GM19468 (cell line): ENCODE measurements around the gene CNTNAP3.
"Not testable (repeated sequence)": the region's sequence is repeated elsewhere in the genome, so short reads cannot be mapped to it uniquely, and the experiment has no call there.

Experiments used
- ATAC-seq: cut with Tn5 transposase; IDR thresholded peaks from one replicate; pipeline ENCODE4 v1.9.1; 2021; ENCODE audit warnings: mild to moderate bottlenecking, moderate library complexity, moderate number of reproducible peaks; ENCODE audit not compliant: unreplicated experiment; ENCODE audit errors: extremely low read depth

The CNTNAP3 gene

GRCh38 chr9:39287980-39288379 is at the start of gene CNTNAP3:
Gene CNTNAP3, minus strand, starts transcription at chr9:39288167. Its CDS starts 103 bp downstream, at chr9:39288064.
- not testable (repeated sequence) for ATAC-seq

- not testable (repeated sequence) for ATAC-seq
Observed at GRCh38 chr9:39279995-39280394, 8.0 kb downstream of the CNTNAP3 start.

- ATAC-seq: not testable (repeated sequence)
Observed at GRCh38 chr9:39242513-39242912, 45.5 kb downstream of the CNTNAP3 start.

DNA sequence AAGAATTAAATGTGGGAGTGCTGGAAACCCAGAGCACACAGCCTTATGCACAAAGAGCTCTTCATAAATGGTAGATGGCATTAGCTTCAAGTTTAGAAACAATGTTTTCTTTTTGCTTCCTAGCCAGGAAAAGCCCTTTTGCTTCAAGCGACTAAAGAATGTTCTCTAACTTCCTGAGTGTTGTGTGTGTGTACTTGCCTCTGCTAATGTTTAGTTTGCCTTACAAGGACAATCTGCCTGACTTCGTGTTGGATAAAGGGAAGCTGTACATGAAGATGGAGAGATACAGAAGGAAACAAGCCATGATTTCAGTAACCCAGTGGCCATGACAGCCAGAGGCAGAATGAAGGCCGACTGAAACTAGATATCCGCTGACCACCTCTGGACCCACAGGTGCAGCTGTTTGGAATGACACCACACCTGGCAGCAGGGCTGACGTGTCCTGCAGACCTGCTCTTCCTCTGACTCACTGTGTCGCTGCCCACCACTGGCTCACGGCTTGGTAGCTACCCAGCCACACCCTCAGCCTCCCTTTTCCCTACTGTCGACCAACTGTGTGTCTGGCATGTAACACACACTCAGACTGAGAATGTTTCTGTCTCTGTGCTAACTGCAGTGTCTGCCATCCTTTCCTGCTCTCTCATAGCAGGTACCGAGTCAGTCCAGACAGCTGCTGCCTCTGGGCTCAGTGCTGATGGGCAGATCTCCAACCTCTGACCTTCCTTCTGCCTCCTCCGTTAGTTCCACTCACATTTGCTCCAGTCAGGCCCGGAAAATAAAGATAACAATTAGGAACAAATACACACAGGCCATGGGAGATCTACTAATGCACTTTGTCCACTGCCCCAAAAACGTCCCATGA is 55.6 kb downstream of the CNTNAP3 start:
- not testable (repeated sequence) for ATAC-seq

DNA sequence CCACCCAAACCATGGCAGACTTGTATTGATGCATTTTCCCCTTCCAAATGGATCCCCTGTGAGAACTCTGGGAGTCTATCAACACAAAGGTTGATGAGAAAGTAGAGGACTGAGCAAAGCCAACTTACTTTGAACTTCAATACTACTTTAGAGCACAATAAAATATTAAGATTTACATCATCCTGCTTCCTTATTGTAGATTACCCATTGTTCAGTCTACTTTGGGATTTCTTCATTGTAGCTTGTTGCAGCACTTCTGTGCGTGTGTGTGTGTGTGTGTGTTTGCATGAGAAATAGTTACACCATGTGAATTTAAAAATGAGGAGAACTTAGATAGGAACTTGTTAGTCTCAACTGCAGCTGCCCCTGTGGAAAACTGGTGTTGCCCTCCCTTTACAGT is 72.0 kb downstream of the CNTNAP3 start:
- not testable (repeated sequence) for ATAC-seq

DNA sequence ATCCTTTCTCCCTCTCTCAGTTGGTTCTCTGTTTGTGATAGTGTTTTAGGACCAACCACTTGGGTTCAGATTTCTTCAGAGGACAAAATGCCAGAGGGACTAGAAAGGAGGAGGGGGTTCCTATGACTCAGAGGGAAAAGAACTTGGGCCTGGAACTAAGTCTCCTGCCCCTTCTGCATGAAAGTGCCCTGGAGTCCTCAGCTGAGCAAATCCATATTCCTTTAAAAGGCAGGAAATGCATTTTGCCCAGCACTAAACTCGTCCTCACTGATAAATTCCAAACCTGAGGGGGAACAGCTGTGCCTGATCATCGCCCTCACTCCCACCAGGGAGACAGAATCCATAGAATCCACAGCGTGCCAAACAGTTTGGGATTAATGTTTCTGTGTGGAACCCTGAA is 78.2 kb downstream of the CNTNAP3 start:
- ATAC-seq: not testable (repeated sequence)

- not testable (repeated sequence) for ATAC-seq
Observed at GRCh38 chr9:39206643-39207042, 81.3 kb downstream of the CNTNAP3 start.

GRCh38 chr9:39205842-39206241 is 82.1 kb downstream of the CNTNAP3 start:
- not testable (repeated sequence) for ATAC-seq

DNA sequence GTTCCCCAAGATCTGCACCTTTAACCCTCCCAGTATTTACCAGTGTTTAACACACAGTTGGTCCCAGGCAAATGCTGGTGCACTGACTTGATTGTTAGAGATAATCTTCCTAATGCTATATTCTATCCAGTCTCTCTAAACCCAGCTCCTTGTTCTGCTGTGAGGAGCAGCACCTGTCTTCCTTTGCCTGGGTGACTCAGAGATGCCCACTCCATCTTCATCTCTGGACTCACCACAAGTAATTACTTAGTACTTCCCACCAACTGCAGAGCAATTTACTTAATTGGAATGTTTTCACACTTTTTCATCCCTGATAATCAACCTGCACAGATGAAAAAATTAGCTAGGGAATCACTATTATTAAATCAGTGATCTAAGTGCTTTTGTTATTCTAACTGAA is 87.6 kb downstream of the CNTNAP3 start:
- ATAC-seq: not testable (repeated sequence)

DNA sequence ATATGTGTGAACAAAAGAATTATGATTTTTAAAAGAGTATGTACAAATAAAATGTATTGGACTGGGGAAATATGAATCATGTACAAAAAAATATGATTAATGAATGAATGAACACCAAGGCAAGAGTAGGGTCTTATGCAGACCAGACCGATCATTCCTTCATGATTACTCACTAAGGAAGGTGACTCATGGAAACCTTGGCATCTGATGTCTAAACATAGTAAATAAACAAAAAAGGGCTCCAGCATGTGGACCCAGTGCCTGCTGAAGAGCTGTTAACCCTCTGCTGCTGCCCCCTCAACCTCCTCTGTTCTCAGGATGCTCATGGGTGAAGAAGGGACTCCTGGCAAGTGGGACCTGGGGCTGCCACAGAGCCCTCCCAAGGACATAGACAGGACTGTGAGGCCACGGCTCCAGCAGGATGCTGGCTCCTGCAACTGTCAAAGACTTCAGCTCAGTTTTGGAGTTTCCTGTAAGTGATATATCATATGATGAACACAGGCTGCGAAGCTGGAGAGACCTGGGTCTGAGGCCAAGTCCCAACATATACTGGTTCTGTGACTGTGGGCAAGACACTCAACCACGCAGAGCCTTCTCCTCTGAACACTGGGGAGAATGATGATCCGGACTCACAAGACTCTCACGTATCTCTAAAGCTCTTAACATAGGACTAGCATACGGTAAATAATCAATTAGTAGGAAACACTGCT is 89.8 kb downstream of the CNTNAP3 start:
- ATAC-seq: not testable (repeated sequence)

GRCh38 chr9:39171370-39171769 is 116.6 kb downstream of the CNTNAP3 start:
- ATAC-seq: not testable (repeated sequence)

DNA sequence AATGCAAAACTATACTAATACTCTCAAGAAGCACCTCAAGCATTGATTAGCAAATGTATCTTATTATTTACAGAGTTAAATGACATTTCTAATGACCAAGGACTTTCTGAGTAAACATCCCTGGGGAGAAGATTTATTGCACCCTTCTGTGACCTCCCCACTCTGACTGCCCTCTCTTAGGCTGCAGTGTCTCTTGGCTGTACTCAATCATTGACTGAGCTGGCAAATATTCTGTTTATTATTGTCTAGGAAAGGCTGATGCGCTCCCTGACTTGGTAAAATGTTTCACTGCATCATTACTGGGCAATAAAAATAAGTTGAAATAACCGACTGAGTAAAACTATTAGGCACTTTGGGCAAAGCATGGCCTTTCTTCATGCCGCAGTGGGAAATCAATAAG is 130.3 kb downstream of the CNTNAP3 start:
- not testable (repeated sequence) for ATAC-seq

DNA sequence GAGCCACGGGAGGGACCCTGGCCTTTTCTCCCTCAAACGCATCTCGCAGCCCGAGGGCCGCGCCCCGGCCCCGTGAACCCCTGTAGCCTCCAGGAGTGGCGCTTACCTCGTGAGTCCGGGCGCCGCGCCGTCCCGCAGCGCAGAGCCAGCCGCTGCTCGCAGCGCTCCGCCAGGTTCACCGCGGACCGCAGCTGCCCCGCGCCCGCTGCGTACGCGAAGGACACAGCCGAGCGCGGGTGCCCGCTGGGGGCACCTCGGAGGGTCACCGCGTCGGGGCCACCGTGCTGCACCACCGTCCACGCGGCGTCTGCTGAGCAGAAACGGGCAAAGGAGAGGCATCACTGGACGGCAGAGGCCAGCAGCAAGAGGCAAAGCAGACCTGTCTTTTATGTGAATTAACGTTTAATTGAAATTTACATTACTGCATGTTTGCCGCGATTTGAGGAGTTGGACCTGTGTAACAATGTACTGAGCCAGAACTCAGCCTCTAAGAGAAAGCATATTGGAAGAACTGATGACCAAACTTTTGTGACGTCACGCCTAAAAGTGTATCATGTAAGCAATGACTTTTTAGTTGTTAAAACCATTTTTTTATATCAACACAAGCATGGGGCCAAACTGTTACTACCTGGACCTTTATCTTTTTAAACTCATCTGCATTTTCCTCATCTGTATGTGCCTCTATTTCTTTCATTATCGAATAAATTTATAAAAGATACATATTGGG is 155.0 kb downstream of the CNTNAP3 start:
- not testable (repeated sequence) for ATAC-seq

DNA sequence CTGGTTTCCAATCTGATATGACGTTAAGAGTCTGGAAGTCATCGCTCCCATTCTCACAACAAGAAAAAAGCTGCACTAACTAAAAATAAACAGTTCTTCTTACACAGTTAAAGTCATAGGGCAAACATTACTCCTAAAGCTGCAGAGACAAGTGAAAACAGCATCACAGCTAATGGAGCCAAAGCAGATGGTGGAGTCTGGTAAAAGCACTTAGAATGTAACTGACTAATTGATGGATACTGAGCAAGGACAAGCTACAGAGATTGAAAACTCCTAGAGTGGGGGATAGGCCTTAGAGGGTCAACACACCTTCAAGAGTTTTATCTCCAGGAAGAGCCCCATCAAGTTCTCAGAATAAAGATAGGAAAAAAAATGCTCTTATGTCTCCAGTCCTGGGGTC is 166.6 kb downstream of the CNTNAP3 start:
- ATAC-seq: not testable (repeated sequence)

DNA sequence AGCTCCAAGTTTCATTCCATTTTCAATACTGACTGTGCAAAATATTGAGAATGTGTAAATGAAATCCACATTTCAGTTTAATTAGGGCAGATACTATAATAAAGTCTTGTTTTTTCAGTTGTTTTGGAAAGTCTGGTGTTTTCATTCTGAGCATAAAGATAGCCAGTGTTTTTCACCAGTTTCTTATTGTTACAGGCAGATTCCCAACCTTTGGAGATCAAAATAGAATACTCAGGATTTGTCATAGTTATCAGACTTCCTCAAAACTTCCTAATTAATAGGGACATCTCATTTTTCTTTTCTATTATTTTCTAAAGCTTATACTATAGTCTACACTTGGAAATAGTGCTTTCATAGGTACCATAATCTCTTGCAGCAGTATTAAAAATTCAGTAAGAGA is 176.2 kb downstream of the CNTNAP3 start:
- not testable (repeated sequence) for ATAC-seq

GRCh38 chr9:39108145-39108544 is 179.8 kb downstream of the CNTNAP3 start:
- ATAC-seq: no peak

- not testable (repeated sequence) for ATAC-seq
Observed at GRCh38 chr9:39097208-39097607, 190.8 kb downstream of the CNTNAP3 start.

GRCh38 chr9:39085311-39085710 is 202.7 kb downstream of the CNTNAP3 start:
- ATAC-seq: not testable (repeated sequence)

DNA sequence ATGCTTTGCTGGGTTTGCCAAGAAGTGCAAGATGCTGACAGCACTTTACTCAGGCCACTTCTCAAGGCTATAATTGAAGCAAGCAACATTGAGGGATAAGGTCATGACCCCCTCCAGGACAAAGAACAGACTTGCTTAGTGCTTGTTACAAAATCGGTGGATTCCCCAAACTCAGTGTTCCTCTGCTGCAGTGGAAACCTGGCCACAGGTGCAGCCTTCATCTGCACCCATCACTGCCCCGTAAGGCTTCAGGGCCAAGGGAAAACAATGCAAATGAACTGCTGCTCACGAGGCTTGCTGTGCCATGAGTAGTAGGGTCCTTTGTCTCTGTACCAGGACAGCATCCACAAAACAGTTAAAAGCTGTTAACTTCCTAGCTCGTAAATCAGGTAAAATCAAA is 205.4 kb downstream of the CNTNAP3 start:
- ATAC-seq: not testable (repeated sequence)

DNA sequence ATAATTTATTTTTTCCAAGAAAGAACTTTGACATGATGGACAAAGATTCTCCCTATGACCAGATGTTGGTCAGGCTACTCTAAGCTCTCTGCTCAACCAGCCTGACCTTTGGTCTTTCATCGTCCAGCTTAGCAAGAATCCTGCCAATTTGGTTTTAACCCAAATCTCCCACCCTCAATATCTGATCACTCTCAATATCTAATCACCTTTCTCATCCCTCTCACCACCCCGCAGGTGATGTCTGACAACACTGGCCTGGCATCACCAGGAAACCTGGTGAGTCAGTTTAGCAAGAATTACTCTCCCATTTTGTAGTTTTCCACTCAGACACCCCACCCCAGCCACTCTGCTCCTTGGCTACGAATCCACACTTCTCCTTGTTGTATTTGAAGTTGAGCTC is 207.9 kb downstream of the CNTNAP3 start:
- not testable (repeated sequence) for ATAC-seq
